HG02678 (cell line): ENCODE results near the gene NKD2.
"Not testable (repeated sequence)": the region's sequence is repeated elsewhere in the genome, so short reads cannot be mapped to it uniquely, and the experiment has no call there.

Experiments used
- ATAC-seq: cut with Tn5 transposase; IDR thresholded peaks from one replicate; pipeline ENCODE4 v1.9.1; 2021; ENCODE audit warnings: mild to moderate bottlenecking, moderate library complexity; ENCODE audit not compliant: unreplicated experiment

Gene NKD2

GRCh38 chr5:1012313-1012841 lies 3.8 kb downstream of the NKD2 start:
- ATAC-seq: no peak

- ATAC-seq: no peak
Observed at GRCh38 chr5:1012900-1013237, 4.3 kb downstream of the NKD2 start.

GRCh38 chr5:1013238-1013947 lies 4.8 kb downstream of the NKD2 start:
- ATAC-seq: no peak

GRCh38 chr5:1013948-1014301 lies 5.3 kb downstream of the NKD2 start:
- ATAC-seq: no peak

- no peak for ATAC-seq
Observed at GRCh38 chr5:1014346-1014745, 5.7 kb downstream of the NKD2 start.

GRCh38 chr5:1014781-1015221 lies 6.2 kb downstream of the NKD2 start:
- ATAC-seq: no peak

- ATAC-seq: no peak
Observed at GRCh38 chr5:1015507-1015906, 6.9 kb downstream of the NKD2 start.

GRCh38 chr5:1016036-1016435 lies 7.4 kb downstream of the NKD2 start:
- no peak for ATAC-seq

GRCh38 chr5:1016476-1016875 lies 7.9 kb downstream of the NKD2 start:
- ATAC-seq: no peak

GRCh38 chr5:1017056-1017455 lies 8.5 kb downstream of the NKD2 start:
- ATAC-seq: no peak

- no peak for ATAC-seq
Observed at GRCh38 chr5:1017691-1018455, 9.3 kb downstream of the NKD2 start.

- ATAC-seq: no peak
Observed at GRCh38 chr5:1018596-1018995, 10.0 kb downstream of the NKD2 start.

GRCh38 chr5:1019001-1019905 lies 10.7 kb downstream of the NKD2 start:
- no peak for ATAC-seq

GRCh38 chr5:1020452-1020961 lies 11.9 kb downstream of the NKD2 start:
- no peak for ATAC-seq

GRCh38 chr5:1021136-1021968 lies 12.8 kb downstream of the NKD2 start:
- no peak for ATAC-seq

- ATAC-seq: not testable (repeated sequence)
Observed at GRCh38 chr5:1021969-1022336, 13.4 kb downstream of the NKD2 start.

GRCh38 chr5:1026700-1027621 lies 18.4 kb downstream of the NKD2 start:
- no peak for ATAC-seq

GRCh38 chr5:1027631-1028441 lies 19.2 kb downstream of the NKD2 start:
- no peak for ATAC-seq
